KMS-11 (cell line): Measurements from ENCODE around the gene SOCS7.

ENCODE experiments used
- H2AFZ ChIP-seq: fragments of 200-600 bp; sonication (generic); 2 replicates; pipeline ENCODE4 v1.6.1; 2016; ENCODE audit warnings: antibody characterized with exemption, mixed run types, low read depth
- H3K27ac ChIP-seq: fragments of 200-600 bp; sonication (generic); 2 replicates; pipeline ENCODE4 v1.6.1; 2016; ENCODE audit warnings: mild to moderate bottlenecking, mixed run types
- H3K27me3 ChIP-seq: fragments of 200-600 bp; sonication (generic); 2 replicates; pipeline ENCODE4 v1.6.1; 2017; ENCODE audit warnings: mild to moderate bottlenecking, low read depth, mixed run types, moderate library complexity; ENCODE audit not compliant: insufficient read depth
- H3K36me3 ChIP-seq: fragments of 200-600 bp; sonication (generic); 2 replicates; pipeline ENCODE4 v1.6.1; 2017; ENCODE audit warnings: mild to moderate bottlenecking, mixed run types; ENCODE audit not compliant: insufficient read depth
- H3K4me1 ChIP-seq: fragments of 200-600 bp; sonication (generic); 2 replicates; pipeline ENCODE4 v1.6.1; 2016; ENCODE audit warnings: mild to moderate bottlenecking, low read depth, mixed run types; ENCODE audit not compliant: poor library complexity, severe bottlenecking
- H3K4me2 ChIP-seq: fragments of 200-600 bp; sonication (generic); 2 replicates; pipeline ENCODE4 v1.7.0; 2016; ENCODE audit warnings: mild to moderate bottlenecking, mixed run types
- H3K4me3 ChIP-seq: fragments of 200-600 bp; sonication (generic); IDR thresholded peaks from 2 replicates; pipeline ENCODE4 v1.6.1; 2017; ENCODE audit warnings: low read depth, low read length, mixed read lengths; ENCODE audit not compliant: insufficient read depth
- H3K79me2 ChIP-seq: fragments of 200-600 bp; sonication (generic); 2 replicates; pipeline ENCODE4 v1.6.1; 2016; ENCODE audit warnings: low read depth, mixed run types; ENCODE audit not compliant: insufficient read depth
- H3K9ac ChIP-seq: fragments of 200-600 bp; sonication (generic); 2 replicates; pipeline ENCODE4 v1.6.1; 2016; ENCODE audit warnings: mild to moderate bottlenecking, mixed run types
- H4K20me1 ChIP-seq: fragments of 200-600 bp; sonication (generic); 2 replicates; pipeline ENCODE4 v1.6.1; 2016; ENCODE audit warnings: mild to moderate bottlenecking, mixed run types; ENCODE audit not compliant: insufficient read depth
- CTCF ChIP-seq: fragments of 200-600 bp; sonication (generic); conservative IDR thresholded peaks from 2 replicates; pipeline ENCODE4 v1.6.1; 2017; ENCODE audit warnings: low read depth, mild to moderate bottlenecking, antibody characterized with exemption, low read length, moderate library complexity, mixed read lengths

SOCS7 gene

GRCh38 chr17:38401459-38401858 lies 49.8 kb downstream of the SOCS7 start:
- H3K79me2 ChIP-seq: no peaks in the 10 kb centered on the region
- H2AFZ ChIP-seq: no peak overlapping the region
- no peak overlapping the region for H3K4me3 ChIP-seq
- H4K20me1 ChIP-seq: no peaks in the 10 kb centered on the region
- no peak for TF ChIP-seq CTCF
- H3K4me1 ChIP-seq: no peaks in the 10 kb centered on the region
- no peaks in the 10 kb centered on the region for H3K27me3 ChIP-seq
- no peak overlapping the region for H3K27ac ChIP-seq
- H3K36me3 ChIP-seq: no peaks in the 10 kb centered on the region
- H3K9ac ChIP-seq: no peak overlapping the region
- H3K4me2 ChIP-seq: no peak overlapping the region

GRCh38 chr17:38402897-38403296 lies 51.3 kb downstream of the SOCS7 start:
- no peak overlapping the region for H3K4me2 ChIP-seq
- no peak for TF ChIP-seq CTCF
- no peak overlapping the region for H3K9ac ChIP-seq
- no peaks in the 10 kb centered on the region for H3K27me3 ChIP-seq
- H3K36me3 ChIP-seq: no peaks in the 10 kb centered on the region
- no peak overlapping the region for H3K4me3 ChIP-seq
- H4K20me1 ChIP-seq: no peaks in the 10 kb centered on the region
- no peaks in the 10 kb centered on the region for H3K4me1 ChIP-seq
- H3K27ac ChIP-seq: no peak overlapping the region
- H3K79me2 ChIP-seq: no peaks in the 10 kb centered on the region
- no peak overlapping the region for H2AFZ ChIP-seq

GRCh38 chr17:38403491-38403890 lies 51.8 kb downstream of the SOCS7 start:
- H3K27ac ChIP-seq: no peak overlapping the region
- H2AFZ ChIP-seq: no peak overlapping the region
- no peak overlapping the region for H3K4me2 ChIP-seq
- no peaks in the 10 kb centered on the region for H3K79me2 ChIP-seq
- no peak for TF ChIP-seq CTCF
- no peaks in the 10 kb centered on the region for H3K36me3 ChIP-seq
- H3K27me3 ChIP-seq: no peaks in the 10 kb centered on the region
- no peaks in the 10 kb centered on the region for H4K20me1 ChIP-seq
- H3K9ac ChIP-seq: no peak overlapping the region
- H3K4me1 ChIP-seq: no peaks in the 10 kb centered on the region
- H3K4me3 ChIP-seq: no peak overlapping the region

GRCh38 chr17:38404174-38404943 lies 52.7 kb downstream of the SOCS7 start:
- no peak overlapping the region for H3K4me2 ChIP-seq
- H3K79me2 ChIP-seq: no peaks in the 10 kb centered on the region
- no peak overlapping the region for H3K4me3 ChIP-seq
- H4K20me1 ChIP-seq: no peaks in the 10 kb centered on the region
- H2AFZ ChIP-seq: no peak overlapping the region
- no peak for TF ChIP-seq CTCF
- no peaks in the 10 kb centered on the region for H3K4me1 ChIP-seq
- H3K27ac ChIP-seq: no peak overlapping the region
- H3K36me3 ChIP-seq: no peaks in the 10 kb centered on the region
- no peak overlapping the region for H3K9ac ChIP-seq
- H3K27me3 ChIP-seq: no peaks in the 10 kb centered on the region
